ENCODE measurements around the gene DRICH1. TPM values are rescaled to one million over a fixed set of nuclear protein-coding genes. Genes with fewer than 3 reads are reported as not detected.
A peak's percentile ranks its signal among the peaks of the same experiment; 100 is the strongest.

Gene DRICH1
- total RNA-seq, 6 experiments from 2014 or later, result 0.27 to 0.47 TPM; not detected in 4

- Histone ChIP-seq H3K4me1 (no peaks in the 10 kb centered on the region), H3K9me3 (no peaks in the 10 kb centered on the region), H3K27me3 (no peaks in the 10 kb centered on the region), H3K36me3 (no peaks in the 10 kb centered on the region), H3K27ac (no peak overlapping the region), H3K4me3 (no peak overlapping the region)
- intact Hi-C loops (cut with DNase I), result no loop called here
- TF ChIP-seq CTCF (IDR thresholded peaks at IDR 0.05) (no peak), POLR2A (IDR thresholded peaks at IDR 0.05) (no peak)
- ATAC-seq, result no peak
- WGBS (ENCODE audit: insufficient coverage, low coverage, low lambda C conversion rate, missing lambda C conversion rate), result 79% methylated on average over 3 of the region's 4 CpGs
- DNase-seq, result peak in 1 of 3 donors; percentile 7
These were observed 60.6 kb downstream of the DRICH1 start for GRCh38 chr22:23571486-23571885.

GRCh38 chr22:23570681-23571080 lies 61.4 kb downstream of the DRICH1 start:
- no peak overlapping the region for H3K27ac ChIP-seq
- no peaks in the 10 kb centered on the region for H3K36me3 ChIP-seq
- ATAC-seq, result no peak
- DNase-seq, result peak in 1 of 3 donors; percentile 35
- WGBS (ENCODE audit: insufficient coverage, low coverage, low lambda C conversion rate, missing lambda C conversion rate), result 83% methylated on average over 1 of the region's 8 CpGs
- no peak for TF ChIP-seq CTCF (IDR thresholded peaks at IDR 0.05)
- no peak for TF ChIP-seq POLR2A (IDR thresholded peaks at IDR 0.05)
- H3K4me1 ChIP-seq, result peaks cover 0 to 4% (median 0%) of the 10 kb centered on the region in 4 donors
- H3K27me3 ChIP-seq, result no peaks in the 10 kb centered on the region
- H3K9me3 ChIP-seq, result no peaks in the 10 kb centered on the region
- intact Hi-C loops (cut with DNase I), result no loop called here
- no peak overlapping the region for H3K4me3 ChIP-seq

- Histone ChIP-seq H3K4me3 (no peak overlapping the region), H3K4me1 (peaks cover 0 to 8% (median 0%) of the 10 kb centered on the region in 4 donors), H3K36me3 (no peaks in the 10 kb centered on the region), H3K9me3 (no peaks in the 10 kb centered on the region), H3K27me3 (no peaks in the 10 kb centered on the region), H3K27ac (no peak overlapping the region)
- WGBS (ENCODE audit: insufficient coverage, low coverage, low lambda C conversion rate, missing lambda C conversion rate), result 100% methylated on average over 2 of the region's 10 CpGs
- intact Hi-C loops (cut with DNase I), result no loop called here
- TF ChIP-seq POLR2A (IDR thresholded peaks at IDR 0.05), result no peak
- TF ChIP-seq CTCF (IDR thresholded peaks at IDR 0.05), result no peak
- ATAC-seq, result no peak
- DNase-seq, result no peak
These were observed 62.4 kb downstream of the DRICH1 start for GRCh38 chr22:23569716-23570115.

GRCh38 chr22:23569291-23569690 lies 62.8 kb downstream of the DRICH1 start:
- DNase-seq, result no peak
- H3K27ac ChIP-seq, result no peak overlapping the region
- peaks cover 0 to 8% (median 0%) of the 10 kb centered on the region in 4 donors for H3K4me1 ChIP-seq
- no peak for TF ChIP-seq CTCF (IDR thresholded peaks at IDR 0.05)
- no peak for TF ChIP-seq POLR2A (IDR thresholded peaks at IDR 0.05)
- H3K9me3 ChIP-seq, result no peaks in the 10 kb centered on the region
- intact Hi-C loops (cut with DNase I), result no loop called here
- no peak for ATAC-seq
- no peaks in the 10 kb centered on the region for H3K36me3 ChIP-seq
- H3K27me3 ChIP-seq, result no peaks in the 10 kb centered on the region
- WGBS (ENCODE audit: insufficient coverage, low coverage, low lambda C conversion rate, missing lambda C conversion rate), result 100% methylated on average over 2 of the region's 8 CpGs
- H3K4me3 ChIP-seq, result no peak overlapping the region

All from right lobe of liver (tissue), 6 donors.